Thymus (tissue), 2 donors: Measurements from ENCODE around the gene MFSD2A. TPM values are rescaled to one million over a fixed set of nuclear protein-coding genes. Genes with fewer than 3 reads are reported as not detected.

ENCODE experiments used
- polyA plus RNA-seq: library from polyadenylated mRNA; stranded (reverse); fragments of 200-250 nt; gene quantifications from one replicate; pipeline ENCODE4 v1.2.3, GENCODE V29; 2013
- total RNA-seq: library from RNA; stranded (reverse); fragments of 120-200 nt; gene quantifications from one replicate; pipeline ENCODE4 v1.2.4, GENCODE V29; 2013
- donor health status: healthy.

Gene MFSD2A
- total and polyA plus RNA-seq, 2 donors, result 2.3 to 2.9 TPM

Other genes starting within 250 kb of the MFSD2A start
- gene PPIE, start 216.3 kb upstream of the MFSD2A start, total RNA-seq, result 45.0 TPM
- 54.2 TPM for gene PPIE, start 216.3 kb upstream of the MFSD2A start, polyA plus RNA-seq
- 2.6 TPM for gene OXCT2, start 183.8 kb upstream of the MFSD2A start, total RNA-seq
- 1.6 TPM for gene OXCT2, start 183.8 kb upstream of the MFSD2A start, polyA plus RNA-seq
- gene BMP8B, start 166.3 kb upstream of the MFSD2A start, total RNA-seq, result 0.14 TPM
- gene BMP8B, start 166.3 kb upstream of the MFSD2A start, polyA plus RNA-seq, result 0.16 TPM
- gene TRIT1, start 71.6 kb upstream of the MFSD2A start, total RNA-seq, result 22.9 TPM
- 27.2 TPM for gene TRIT1, start 71.6 kb upstream of the MFSD2A start, polyA plus RNA-seq
- gene MYCL, start 53.2 kb upstream of the MFSD2A start, total RNA-seq, result 12.4 TPM
- 8.9 TPM for gene MYCL, start 53.2 kb upstream of the MFSD2A start, polyA plus RNA-seq
- gene CAP1, start 85.6 kb downstream of the MFSD2A start, total RNA-seq, result 268 TPM
- 202 TPM for gene CAP1, start 85.6 kb downstream of the MFSD2A start, polyA plus RNA-seq
- 81.5 TPM for gene PPT1, start 142.1 kb downstream of the MFSD2A start, total RNA-seq
- gene PPT1, start 142.1 kb downstream of the MFSD2A start, polyA plus RNA-seq, result 97.3 TPM
- 22.4 TPM for gene RLF, start 206.2 kb downstream of the MFSD2A start, total RNA-seq
- 10.8 TPM for gene RLF, start 206.2 kb downstream of the MFSD2A start, polyA plus RNA-seq